Sigmoid colon (tissue), 4 donors: ENCODE measurements around the gene ACVR1.

Experiments
- EP300 ChIP-seq, 4 donors: sonication (generic); formaldehyde crosslinking; IDR thresholded peaks; one replicate each; pipeline ENCODE4 v1.6.1; 2017; ENCODE audit warnings: antibody characterized with exemption in 4 of 4
- POLR2A ChIP-seq, 2 donors: fragments of 450-650 bp; IDR thresholded peaks; one replicate each; pipeline ENCODE4 v1.6.1; 2016; ENCODE audit warnings: antibody characterized with exemption in 2 of 2, mild to moderate bottlenecking in 2 of 2, moderate library complexity in 2 of 2
- POLR2AphosphoS5 ChIP-seq, 4 donors: sonication (generic); formaldehyde crosslinking; IDR thresholded peaks; one replicate each; pipeline ENCODE4 v1.6.1; 2017; ENCODE audit warnings: antibody characterized with exemption in 4 of 4
- TF ChIP-seq, protein P1 (sequence below), 4 experiments: fragments of 450-650 bp in 3 of 4; fragments of 200-600 bp in 1 of 4; IDR thresholded peaks; one replicate each; pipeline ENCODE4 v1.5.1; 2016 to 2019; ENCODE audit warnings: antibody characterized with exemption in 4 of 4, mild to moderate bottlenecking in 3 of 4, moderate library complexity in 2 of 4

GRCh38 chr2:157785200-157785599 lies 90.9 kb downstream of the ACVR1 start:
- TF ChIP-seq, protein P1, sequence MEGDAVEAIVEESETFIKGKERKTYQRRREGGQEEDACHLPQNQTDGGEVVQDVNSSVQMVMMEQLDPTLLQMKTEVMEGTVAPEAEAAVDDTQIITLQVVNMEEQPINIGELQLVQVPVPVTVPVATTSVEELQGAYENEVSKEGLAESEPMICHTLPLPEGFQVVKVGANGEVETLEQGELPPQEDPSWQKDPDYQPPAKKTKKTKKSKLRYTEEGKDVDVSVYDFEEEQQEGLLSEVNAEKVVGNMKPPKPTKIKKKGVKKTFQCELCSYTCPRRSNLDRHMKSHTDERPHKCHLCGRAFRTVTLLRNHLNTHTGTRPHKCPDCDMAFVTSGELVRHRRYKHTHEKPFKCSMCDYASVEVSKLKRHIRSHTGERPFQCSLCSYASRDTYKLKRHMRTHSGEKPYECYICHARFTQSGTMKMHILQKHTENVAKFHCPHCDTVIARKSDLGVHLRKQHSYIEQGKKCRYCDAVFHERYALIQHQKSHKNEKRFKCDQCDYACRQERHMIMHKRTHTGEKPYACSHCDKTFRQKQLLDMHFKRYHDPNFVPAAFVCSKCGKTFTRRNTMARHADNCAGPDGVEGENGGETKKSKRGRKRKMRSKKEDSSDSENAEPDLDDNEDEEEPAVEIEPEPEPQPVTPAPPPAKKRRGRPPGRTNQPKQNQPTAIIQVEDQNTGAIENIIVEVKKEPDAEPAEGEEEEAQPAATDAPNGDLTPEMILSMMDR (IDR thresholded peaks at IDR 0.05), result no peak
- no peak for TF ChIP-seq EP300 (IDR thresholded peaks at IDR 0.05)
- no peak for TF ChIP-seq POLR2A (IDR thresholded peaks at IDR 0.05)
- no peak for TF ChIP-seq POLR2AphosphoS5 (IDR thresholded peaks at IDR 0.05)
